Kidney epithelial cell (primary cell): ENCODE measurements around the gene AKT3. TPM values are rescaled to one million over a fixed set of nuclear protein-coding genes. Genes with fewer than 3 reads are reported as not detected.
"Not testable (repeated sequence)": the region's sequence is repeated elsewhere in the genome, so short reads cannot be mapped to it uniquely, and the experiment has no call there.

Experiments
- DNase-seq: peaks from one replicate; pipeline ENCODE4 v3.0.0-alpha.2; 2010; ENCODE audit warnings: low read depth
- H3K27me3 ChIP-seq: 2 replicates; pipeline ENCODE4 v1.6.0; 2011; ENCODE audit warnings: low read length; ENCODE audit not compliant: control insufficient read depth, insufficient read depth
- H3K36me3 ChIP-seq: 2 replicates; pipeline ENCODE4 v1.5.1; 2011; ENCODE audit warnings: low read length; ENCODE audit not compliant: control insufficient read depth, insufficient read depth
- H3K4me3 ChIP-seq: 2 replicates; pipeline ENCODE4 v1.5.1; 2011; ENCODE audit warnings: low read depth, mild to moderate bottlenecking, control low read depth, low read length
- total RNA-seq: library from RNA; depleted of rRNA; stranded (reverse); fragments of >200 nt; gene quantifications from 2 replicates; pipeline ENCODE4 v1.2.3, GENCODE V29; 2015
- TF ChIP-seq, protein P1 (sequence below): IDR thresholded peaks from 2 replicates; pipeline ENCODE4 v1.5.1; 2011; ENCODE audit warnings: mild to moderate bottlenecking, moderate library complexity, low read length, control low read depth, inconsistent platforms; ENCODE audit not compliant: insufficient read depth, poor library complexity, severe bottlenecking

Gene AKT3
- total RNA-seq, 1 donor from 2014 or later = 13.1 TPM

GRCh38 chr1:243837907-243838535 is 12.0 kb downstream of the AKT3 start:
- DNase-seq = no peak
- TF ChIP-seq, protein P1, sequence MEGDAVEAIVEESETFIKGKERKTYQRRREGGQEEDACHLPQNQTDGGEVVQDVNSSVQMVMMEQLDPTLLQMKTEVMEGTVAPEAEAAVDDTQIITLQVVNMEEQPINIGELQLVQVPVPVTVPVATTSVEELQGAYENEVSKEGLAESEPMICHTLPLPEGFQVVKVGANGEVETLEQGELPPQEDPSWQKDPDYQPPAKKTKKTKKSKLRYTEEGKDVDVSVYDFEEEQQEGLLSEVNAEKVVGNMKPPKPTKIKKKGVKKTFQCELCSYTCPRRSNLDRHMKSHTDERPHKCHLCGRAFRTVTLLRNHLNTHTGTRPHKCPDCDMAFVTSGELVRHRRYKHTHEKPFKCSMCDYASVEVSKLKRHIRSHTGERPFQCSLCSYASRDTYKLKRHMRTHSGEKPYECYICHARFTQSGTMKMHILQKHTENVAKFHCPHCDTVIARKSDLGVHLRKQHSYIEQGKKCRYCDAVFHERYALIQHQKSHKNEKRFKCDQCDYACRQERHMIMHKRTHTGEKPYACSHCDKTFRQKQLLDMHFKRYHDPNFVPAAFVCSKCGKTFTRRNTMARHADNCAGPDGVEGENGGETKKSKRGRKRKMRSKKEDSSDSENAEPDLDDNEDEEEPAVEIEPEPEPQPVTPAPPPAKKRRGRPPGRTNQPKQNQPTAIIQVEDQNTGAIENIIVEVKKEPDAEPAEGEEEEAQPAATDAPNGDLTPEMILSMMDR = no peak

GRCh38 chr1:243834130-243834529 is 15.9 kb downstream of the AKT3 start:
- TF ChIP-seq, protein P1 = no peak
- H3K27me3 ChIP-seq = no peaks in the 10 kb centered on the region
- no peak for DNase-seq

More at GRCh38 chr1:243837907-243838535, 12.0 kb downstream of the AKT3 start:
- Histone ChIP-seq H3K36me3 (no peaks in the 10 kb centered on the region), H3K27me3 (no peaks in the 10 kb centered on the region), H3K4me3 (no peak overlapping the region)

DNA sequence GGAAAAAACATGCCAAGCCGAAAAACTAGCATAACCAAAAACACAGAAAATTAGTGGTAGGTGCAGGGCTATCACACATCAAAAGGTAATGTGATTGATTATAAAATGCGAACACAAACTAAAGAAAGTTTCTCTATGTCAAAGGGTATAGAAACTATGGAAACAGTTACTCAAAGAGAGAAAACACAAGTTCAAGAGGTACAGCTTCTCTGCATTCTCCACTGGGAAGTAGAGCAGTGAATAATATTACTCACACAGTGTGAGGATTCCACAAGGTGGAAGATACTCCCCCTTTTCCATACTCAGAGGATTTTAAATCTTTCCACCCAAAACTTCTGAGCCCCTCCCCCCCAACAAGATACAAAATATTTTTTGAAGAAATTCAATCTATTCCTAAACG is 18.6 kb downstream of the AKT3 start:
- DNase-seq = no peak
- Histone ChIP-seq H3K27me3 (no peaks in the 10 kb centered on the region), H3K4me3 (no peak overlapping the region), H3K36me3 (no peaks in the 10 kb centered on the region)
- TF ChIP-seq, protein P1 = no peak

More at GRCh38 chr1:243834130-243834529, 15.9 kb downstream of the AKT3 start:
- H3K4me3 ChIP-seq = no peak overlapping the region
- no peaks in the 10 kb centered on the region for H3K36me3 ChIP-seq

DNA sequence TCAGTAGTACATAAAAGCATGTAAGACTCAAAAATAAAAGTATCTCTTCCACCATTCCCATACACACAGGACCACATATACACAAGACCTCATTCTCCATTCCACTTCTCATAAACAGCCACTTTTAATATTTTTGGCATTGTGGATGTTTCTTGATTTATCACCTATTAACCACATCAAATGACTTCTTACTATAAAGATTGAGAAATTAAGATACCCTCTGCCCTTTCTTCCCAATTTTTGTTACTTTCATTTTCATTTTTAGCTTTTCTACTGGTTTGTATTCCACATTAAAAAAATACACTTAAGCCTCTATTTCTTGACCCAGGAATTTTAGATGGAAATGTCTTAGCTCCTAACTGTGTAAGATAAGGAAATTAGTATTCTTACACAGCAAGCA is 22.8 kb downstream of the AKT3 start:
- Histone ChIP-seq H3K4me3 (no peak overlapping the region), H3K27me3 (no peaks in the 10 kb centered on the region), H3K36me3 (no peaks in the 10 kb centered on the region)
- TF ChIP-seq, protein P1 = no peak
- DNase-seq = no peak

DNA sequence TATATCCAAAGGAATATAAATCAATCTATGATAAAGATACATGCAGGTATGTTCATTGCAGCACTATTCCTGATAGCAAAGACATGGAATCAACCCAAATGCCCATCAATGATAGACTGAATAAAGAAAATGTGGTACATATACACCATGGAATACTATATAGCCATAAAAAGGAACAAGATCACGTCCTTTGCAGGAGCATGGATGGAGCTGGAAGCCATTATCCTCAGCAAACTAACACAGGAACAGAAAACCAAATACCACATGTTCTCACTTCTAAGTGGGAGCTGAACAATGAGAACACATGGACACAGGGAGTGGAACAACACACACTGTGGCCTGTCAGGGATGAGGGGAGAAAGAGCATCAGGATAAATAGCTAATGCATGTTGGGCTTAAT is 25.1 kb downstream of the AKT3 start:
- H3K4me3 ChIP-seq, H3K27me3 ChIP-seq, DNase-seq, H3K36me3 ChIP-seq: not testable (repeated sequence)

GRCh38 chr1:243821177-243821680 is 28.8 kb downstream of the AKT3 start:
- no peak for DNase-seq
- Histone ChIP-seq H3K4me3 (no peak overlapping the region), H3K36me3 (no peaks in the 10 kb centered on the region), H3K27me3 (no peaks in the 10 kb centered on the region)
- TF ChIP-seq, protein P1 = no peak
